HEK293T (cell line): ENCODE data around the gene ZNF831.

Source experiments
- ARNT ChIP-seq: fragments of 450-650 bp; IDR thresholded peaks from 2 replicates; pipeline ENCODE4 v1.6.1; 2017; ENCODE audit warnings: mild to moderate bottlenecking
- BHLHE40 ChIP-seq: fragments of 450-650 bp; IDR thresholded peaks from 2 replicates; pipeline ENCODE4 v1.6.1; 2016; ENCODE audit warnings: mild to moderate bottlenecking, moderate library complexity, borderline replicate concordance
- ELF4 ChIP-seq: fragments of 450-650 bp; IDR thresholded peaks from 2 replicates; pipeline ENCODE4 v1.6.1; 2017; ENCODE audit warnings: antibody characterized with exemption
- FOXA1 ChIP-seq: fragments of 450-650 bp; IDR thresholded peaks from 2 replicates; pipeline ENCODE4 v1.6.1; 2016; ENCODE audit warnings: mild to moderate bottlenecking
- FOXK2 ChIP-seq: fragments of 450-650 bp; IDR thresholded peaks from 2 replicates; pipeline ENCODE4 v1.6.1; 2016; ENCODE audit warnings: mild to moderate bottlenecking
- FOXM1 ChIP-seq: fragments of 450-650 bp; IDR thresholded peaks from 2 replicates; pipeline ENCODE4 v1.6.1; 2017; ENCODE audit warnings: mild to moderate bottlenecking, borderline replicate concordance
- HDGF ChIP-seq: fragments of 450-650 bp; IDR thresholded peaks from 2 replicates; pipeline ENCODE4 v1.6.1; 2017; ENCODE audit warnings: antibody characterized with exemption, borderline replicate concordance
- L3MBTL2 ChIP-seq: fragments of 450-650 bp; conservative IDR thresholded peaks from 2 replicates; pipeline ENCODE4 v1.6.1; 2016; ENCODE audit warnings: mild to moderate bottlenecking
- LEF1 ChIP-seq: fragments of 450-650 bp; IDR thresholded peaks from 2 replicates; pipeline ENCODE4 v1.6.1; 2017; ENCODE audit warnings: mild to moderate bottlenecking, borderline replicate concordance
- NFRKB ChIP-seq: fragments of 450-650 bp; IDR thresholded peaks from 2 replicates; pipeline ENCODE4 v1.6.1; 2016; ENCODE audit warnings: mild to moderate bottlenecking, moderate library complexity
- PKNOX1 ChIP-seq: fragments of 450-650 bp; IDR thresholded peaks from 2 replicates; pipeline ENCODE4 v1.6.1; 2016
- SP1 ChIP-seq: fragments of 450-650 bp; IDR thresholded peaks from 2 replicates; pipeline ENCODE4 v1.6.1; 2017
- SUZ12 ChIP-seq: fragments of 450-650 bp; IDR thresholded peaks from 2 replicates; pipeline ENCODE4 v1.6.1; 2016; ENCODE audit warnings: mild to moderate bottlenecking
- TARDBP ChIP-seq: fragments of 450-650 bp; IDR thresholded peaks from 2 replicates; pipeline ENCODE4 v1.6.1; 2016

GRCh38 chr20:59182401-59183044, 18.9 kb downstream of the ZNF831 start:
- no peak for TF ChIP-seq SP1
- no peak for TF ChIP-seq TARDBP
- TF ChIP-seq FOXA1, result no peak
- no peak for TF ChIP-seq BHLHE40
- no peak for TF ChIP-seq PKNOX1
- TF ChIP-seq FOXK2, result no peak
- TF ChIP-seq SUZ12, result no peak
- TF ChIP-seq FOXM1, result no peak
- no peak for TF ChIP-seq ELF4
- no peak for TF ChIP-seq NFRKB
- TF ChIP-seq ARNT, result no peak
- TF ChIP-seq L3MBTL2, result no peak
- no peak for TF ChIP-seq HDGF
- no peak for TF ChIP-seq LEF1
